SK-N-MC (cell line): Measurements from ENCODE around the gene ISM1.

Experiments used
- EZH2 ChIP-seq: fragments of 200-600 bp; sonication (generic); IDR thresholded peaks from one replicate; pipeline ENCODE4 v1.6.1; 2017; ENCODE audit warnings: antibody characterized with exemption
- POLR2AphosphoS5 ChIP-seq: IDR thresholded peaks from 2 replicates; pipeline ENCODE4 v1.6.1; 2012; ENCODE audit warnings: mild to moderate bottlenecking, low read depth, low read length, borderline replicate concordance

- TF ChIP-seq EZH2 (no peak), POLR2AphosphoS5 (no peak)
Measured at GRCh38 chr20:13270211-13270610, 49.1 kb downstream of the ISM1 start.
